ENCODE results near the gene TDRD6.
"Not testable (repeated sequence)": the region's sequence is repeated elsewhere in the genome, so short reads cannot be mapped to it uniquely, and the experiment has no call there.

TDRD6 gene

GRCh38 chr6:46743425-46744158 lies 55.9 kb downstream of the TDRD6 start:
- DNase-seq (ENCODE audit: low read depth in 2 of 2), result no peak

GRCh38 chr6:46744159-46744725 lies 56.6 kb downstream of the TDRD6 start:
- DNase-seq (ENCODE audit: low read depth in 2 of 2), result not testable (repeated sequence)

GRCh38 chr6:46745973-46746372 lies 58.3 kb downstream of the TDRD6 start:
- DNase-seq (ENCODE audit: low read depth in 2 of 2), result no peak

GRCh38 chr6:46746696-46747095 lies 59.0 kb downstream of the TDRD6 start, which contains the start of gene ANKRD66:
TSS of gene ANKRD66 (plus strand) at chr6:46746933. CDS start at chr6:46751949, 5,016 bp downstream.
- DNase-seq (ENCODE audit: low read depth in 2 of 2), result no peak

GRCh38 chr6:46748940-46749503 lies 61.3 kb downstream of the TDRD6 start:
- DNase-seq (ENCODE audit: low read depth in 2 of 2), result no peak

GRCh38 chr6:46749731-46750130 lies 62.0 kb downstream of the TDRD6 start:
- DNase-seq (ENCODE audit: low read depth in 2 of 2), result no peak

GRCh38 chr6:46751658-46752057 lies 64.0 kb downstream of the TDRD6 start:
- DNase-seq (ENCODE audit: low read depth in 2 of 2), result no peak
